Fibroblast of mammary gland (primary cell): ENCODE measurements around the gene ADAM23.

Experiments used
- DNase-seq: peaks from one replicate; pipeline ENCODE4 v3.0.0-alpha.2; 2010; ENCODE audit warnings: low read depth
- H3K4me3 ChIP-seq: 2 replicates; pipeline ENCODE4 v1.5.1; 2011; ENCODE audit warnings: low read depth, mild to moderate bottlenecking, low read length, moderate library complexity; ENCODE audit not compliant: control insufficient read depth
- TF ChIP-seq, protein P1 (sequence below): conservative IDR thresholded peaks from 2 replicates; pipeline ENCODE4 v1.5.1; 2011; ENCODE audit warnings: low read depth, low read length, inconsistent platforms; ENCODE audit not compliant: control insufficient read depth, insufficient read depth

The ADAM23 gene

DNA sequence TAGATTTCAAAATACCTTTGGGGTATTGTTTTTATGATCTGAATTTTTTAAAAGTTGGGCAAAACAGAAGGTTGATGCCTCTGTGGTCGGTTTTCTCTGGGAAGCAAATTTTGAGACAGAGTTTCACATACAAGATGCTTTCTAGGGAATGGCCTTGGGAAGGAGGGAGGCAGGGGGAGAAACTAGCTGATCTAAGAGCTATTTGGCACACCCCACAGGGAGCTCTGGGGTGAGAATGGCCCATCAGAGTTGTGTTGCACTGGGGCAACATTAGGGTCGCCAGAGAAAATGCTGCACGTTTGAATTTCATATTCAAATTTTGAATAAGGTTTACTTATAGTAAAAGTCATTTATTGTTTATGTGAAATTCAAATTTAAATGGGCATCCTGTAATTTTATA, 11.9 kb upstream of the ADAM23 start:
- no peak for DNase-seq
- no peak overlapping the region for H3K4me3 ChIP-seq
- TF ChIP-seq, protein P1, sequence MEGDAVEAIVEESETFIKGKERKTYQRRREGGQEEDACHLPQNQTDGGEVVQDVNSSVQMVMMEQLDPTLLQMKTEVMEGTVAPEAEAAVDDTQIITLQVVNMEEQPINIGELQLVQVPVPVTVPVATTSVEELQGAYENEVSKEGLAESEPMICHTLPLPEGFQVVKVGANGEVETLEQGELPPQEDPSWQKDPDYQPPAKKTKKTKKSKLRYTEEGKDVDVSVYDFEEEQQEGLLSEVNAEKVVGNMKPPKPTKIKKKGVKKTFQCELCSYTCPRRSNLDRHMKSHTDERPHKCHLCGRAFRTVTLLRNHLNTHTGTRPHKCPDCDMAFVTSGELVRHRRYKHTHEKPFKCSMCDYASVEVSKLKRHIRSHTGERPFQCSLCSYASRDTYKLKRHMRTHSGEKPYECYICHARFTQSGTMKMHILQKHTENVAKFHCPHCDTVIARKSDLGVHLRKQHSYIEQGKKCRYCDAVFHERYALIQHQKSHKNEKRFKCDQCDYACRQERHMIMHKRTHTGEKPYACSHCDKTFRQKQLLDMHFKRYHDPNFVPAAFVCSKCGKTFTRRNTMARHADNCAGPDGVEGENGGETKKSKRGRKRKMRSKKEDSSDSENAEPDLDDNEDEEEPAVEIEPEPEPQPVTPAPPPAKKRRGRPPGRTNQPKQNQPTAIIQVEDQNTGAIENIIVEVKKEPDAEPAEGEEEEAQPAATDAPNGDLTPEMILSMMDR: no peak

DNA sequence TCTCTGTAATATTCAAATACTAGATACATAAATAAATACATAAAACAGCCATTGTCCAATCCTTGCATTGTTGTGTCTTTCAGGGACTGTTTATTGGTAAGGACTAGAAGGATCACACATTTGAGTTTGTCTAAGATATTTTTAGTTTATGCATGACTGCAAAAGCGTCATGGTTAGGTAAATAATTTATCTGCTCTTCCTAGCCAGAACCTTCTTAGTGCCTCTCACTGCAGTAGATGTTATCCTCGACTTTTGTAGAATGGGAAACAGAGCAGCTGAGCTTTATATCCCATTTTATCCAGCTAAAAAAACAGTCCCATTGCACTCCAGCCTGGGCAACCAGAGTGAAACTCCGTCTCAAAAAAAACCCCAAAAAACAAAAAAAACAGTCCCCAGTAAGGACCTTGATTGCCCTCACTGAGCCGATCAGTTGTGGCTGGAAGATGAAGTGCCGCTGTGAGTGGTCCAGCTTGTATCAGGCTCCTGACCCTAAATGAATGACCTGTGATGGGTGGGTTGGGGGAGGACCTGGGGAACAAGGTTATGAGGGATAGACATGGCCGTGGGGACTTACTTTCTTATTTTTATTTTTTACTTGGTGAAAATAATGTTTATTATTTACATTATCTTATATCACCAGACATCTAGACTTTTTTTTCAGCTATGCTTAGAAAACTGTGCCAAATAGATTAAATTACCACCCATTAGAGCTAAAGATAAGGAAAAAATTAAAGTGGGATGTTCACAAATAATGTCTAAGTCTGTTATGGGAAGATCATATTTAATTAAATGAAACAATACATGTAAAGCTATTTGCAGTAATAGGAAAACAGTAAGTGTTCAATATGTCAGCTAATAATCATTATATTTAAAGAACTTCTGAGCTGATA, 10.9 kb upstream of the ADAM23 start:
- TF ChIP-seq, protein P1: no peak
- no peak for DNase-seq
- H3K4me3 ChIP-seq: no peak overlapping the region

DNA sequence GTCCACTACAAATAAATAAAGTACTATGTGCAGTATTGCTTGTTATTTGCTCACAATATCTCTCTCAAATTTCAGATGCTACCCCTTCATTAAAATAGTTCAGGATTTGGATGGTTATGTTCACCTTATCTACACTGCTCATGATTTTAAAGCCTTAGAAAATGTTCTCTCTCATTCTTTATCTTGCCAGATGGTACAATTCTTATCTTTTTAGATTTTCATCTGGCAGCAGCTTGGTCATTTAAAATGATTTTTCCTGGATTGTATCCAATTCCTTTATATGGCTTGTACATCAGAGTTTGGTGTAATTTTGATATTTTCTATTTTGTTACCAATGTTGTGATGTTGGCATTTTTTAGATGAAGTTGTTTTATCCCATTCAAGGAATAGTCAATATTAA, 10.1 kb upstream of the ADAM23 start:
- TF ChIP-seq, protein P1: no peak
- no peak overlapping the region for H3K4me3 ChIP-seq
- DNase-seq: no peak

DNA sequence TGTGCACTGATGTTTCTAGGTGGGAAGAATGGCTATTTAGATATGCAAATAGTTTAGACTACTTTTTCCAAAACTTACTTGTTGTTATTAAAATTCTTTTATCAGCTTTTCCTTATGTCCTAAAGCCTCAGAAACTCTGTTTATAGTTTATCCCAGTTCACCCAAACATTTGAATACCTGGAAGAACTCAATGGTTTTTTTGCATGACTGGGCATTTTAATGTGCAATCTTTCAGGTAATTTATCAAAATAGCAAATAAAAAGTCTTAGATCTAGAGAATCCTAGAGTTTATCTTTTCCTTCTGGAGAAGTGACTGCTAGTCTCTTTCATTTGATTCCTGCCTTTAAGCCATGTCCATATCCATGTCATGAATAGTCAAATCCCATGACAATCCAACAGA, 9.6 kb upstream of the ADAM23 start:
- H3K4me3 ChIP-seq: no peak overlapping the region
- no peak for DNase-seq
- TF ChIP-seq, protein P1: no peak

DNA sequence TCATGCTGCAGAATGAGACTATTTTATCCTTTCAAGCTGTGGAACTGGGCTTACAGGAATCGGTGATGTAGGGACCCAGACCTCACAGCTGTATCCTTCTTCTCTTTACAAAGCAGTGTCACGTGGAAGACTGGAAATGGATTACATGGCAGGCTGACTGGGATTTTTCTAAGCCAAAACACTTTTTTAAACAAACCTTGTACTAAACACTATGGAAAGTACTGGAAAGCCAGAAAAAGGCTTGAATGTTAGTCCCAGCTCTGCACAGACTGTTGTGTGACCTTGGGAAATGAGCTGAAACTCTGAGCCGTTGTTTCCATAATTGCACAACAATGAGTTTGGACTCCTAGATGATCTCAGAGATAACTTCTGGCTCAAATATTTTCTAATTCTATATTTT, 7.6 kb upstream of the ADAM23 start:
- TF ChIP-seq, protein P1: no peak
- peak; percentile 12 for DNase-seq
- H3K4me3 ChIP-seq: no peak overlapping the region

DNA sequence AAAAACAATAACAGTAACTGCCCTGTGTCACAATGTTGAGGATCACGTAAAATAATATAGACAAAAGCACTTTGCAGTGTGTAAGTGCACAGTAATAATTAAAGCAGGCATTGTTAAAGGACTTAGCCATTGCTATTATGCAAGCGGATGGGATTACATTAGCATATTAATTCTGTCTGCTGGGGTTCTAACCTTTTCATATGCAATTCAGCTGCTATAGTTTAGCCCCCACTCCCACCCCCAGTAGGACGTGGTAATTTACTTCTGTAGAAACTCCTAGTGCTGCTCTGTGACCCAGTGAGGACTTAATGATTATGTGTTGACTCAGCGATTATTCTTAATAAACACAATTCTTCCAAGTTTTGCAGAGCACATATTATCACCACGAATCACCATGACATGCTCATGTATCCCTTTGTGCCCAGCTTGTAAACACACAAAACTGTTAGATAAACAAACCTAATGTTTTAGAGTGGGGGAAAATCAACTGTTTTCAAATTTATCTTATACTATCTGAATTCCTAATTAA, 5.1 kb upstream of the ADAM23 start:
- DNase-seq: peak; percentile 39

More for the DNA sequence above, 5.1 kb upstream of the ADAM23 start:
- H3K4me3 ChIP-seq: no peak overlapping the region
- TF ChIP-seq, protein P1: no peak
